ENCODE data around the gene CDADC1.

Gene CDADC1

DNA sequence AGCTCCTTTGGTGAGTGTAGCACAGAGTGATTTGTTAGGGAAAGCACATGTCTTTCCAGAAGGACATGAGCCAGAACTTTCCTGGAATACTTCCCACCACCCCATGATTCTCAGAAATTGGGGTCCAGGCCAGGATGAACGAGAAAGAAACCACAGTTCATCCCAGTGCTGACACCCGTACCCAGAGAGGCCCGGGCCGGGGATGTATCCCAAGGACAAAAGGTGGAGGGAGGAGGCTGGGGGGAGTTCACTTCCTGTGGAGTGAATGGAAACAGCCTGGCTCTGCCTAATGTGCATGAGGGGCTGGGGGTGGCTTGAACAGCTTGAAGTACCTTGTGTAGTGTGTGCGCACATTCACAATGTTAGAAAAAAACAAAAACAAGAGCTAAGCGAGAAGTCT is 47.5 kb downstream of the CDADC1 start:
- TF ChIP-seq CTCF (IDR thresholded peaks at IDR 0.05) = no peak
- Histone ChIP-seq H3K36me3 (peaks cover 82% of the 10 kb centered on the region), H3K9me3 (no peaks in the 10 kb centered on the region), H3K4me3 (ENCODE audit: low read depth in 1 of 2, low read length in 1 of 2) (no peak overlapping the region), H3K4me1 (ENCODE audit: control insufficient read depth in 1 of 2, insufficient read depth in 1 of 2, low read depth in 1 of 2, low read length in 1 of 2) (no peaks in the 10 kb centered on the region), H3K27ac (no peak overlapping the region), H3K27me3 (no peaks in the 10 kb centered on the region)

GRCh38 chr13:49296659-49297058 is 48.9 kb downstream of the CDADC1 start:
- Histone ChIP-seq H3K9me3 (no peaks in the 10 kb centered on the region), H3K4me3 (ENCODE audit: low read depth in 1 of 2, low read length in 1 of 2) (no peak overlapping the region), H3K36me3 (peaks cover 70% of the 10 kb centered on the region), H3K4me1 (ENCODE audit: control insufficient read depth in 1 of 2, insufficient read depth in 1 of 2, low read depth in 1 of 2, low read length in 1 of 2) (peaks cover 6 to 8% of the 10 kb centered on the region in 2 experiments), H3K27ac (no peak overlapping the region), H3K27me3 (no peaks in the 10 kb centered on the region)
- TF ChIP-seq CTCF (IDR thresholded peaks at IDR 0.05) = no peak

- H3K27me3 ChIP-seq = no peaks in the 10 kb centered on the region
- no peaks in the 10 kb centered on the region for H3K9me3 ChIP-seq
- TF ChIP-seq CTCF (IDR thresholded peaks at IDR 0.05) = no peak
- peaks cover 6 to 8% of the 10 kb centered on the region in 2 experiments for H3K4me1 ChIP-seq (ENCODE audit: control insufficient read depth in 1 of 2, insufficient read depth in 1 of 2, low read depth in 1 of 2, low read length in 1 of 2)
- H3K4me3 ChIP-seq (ENCODE audit: low read depth in 1 of 2, low read length in 1 of 2) = no peak overlapping the region
- no peak overlapping the region for H3K27ac ChIP-seq
- peaks cover 63% of the 10 kb centered on the region for H3K36me3 ChIP-seq
Measured at GRCh38 chr13:49297338-49297737, 49.6 kb downstream of the CDADC1 start.

- no peaks in the 10 kb centered on the region for H3K9me3 ChIP-seq
- H3K4me3 ChIP-seq (ENCODE audit: low read depth in 1 of 2, low read length in 1 of 2) = no peak overlapping the region
- TF ChIP-seq CTCF (IDR thresholded peaks at IDR 0.05) = no peak
- no peaks in the 10 kb centered on the region for H3K27me3 ChIP-seq
- no peak overlapping the region for H3K27ac ChIP-seq
- H3K36me3 ChIP-seq = peaks cover 52% of the 10 kb centered on the region
- H3K4me1 ChIP-seq (ENCODE audit: control insufficient read depth in 1 of 2, insufficient read depth in 1 of 2, low read depth in 1 of 2, low read length in 1 of 2) = peaks cover 6 to 8% of the 10 kb centered on the region in 2 experiments
Measured at GRCh38 chr13:49298416-49298815, 50.7 kb downstream of the CDADC1 start.

GRCh38 chr13:49298903-49299605 is 51.3 kb downstream of the CDADC1 start:
- TF ChIP-seq CTCF (IDR thresholded peaks at IDR 0.05) = no peak
- Histone ChIP-seq H3K4me1 (ENCODE audit: control insufficient read depth in 1 of 2, insufficient read depth in 1 of 2, low read depth in 1 of 2, low read length in 1 of 2) (peaks cover 6 to 8% of the 10 kb centered on the region in 2 experiments), H3K27ac (no peak overlapping the region)

More at GRCh38 chr13:49298903-49299605, 51.3 kb downstream of the CDADC1 start:
- H3K4me3 ChIP-seq (ENCODE audit: low read depth in 1 of 2, low read length in 1 of 2) = no peak overlapping the region
- H3K36me3 ChIP-seq = peaks cover 48% of the 10 kb centered on the region
- no peaks in the 10 kb centered on the region for H3K27me3 ChIP-seq
- no peaks in the 10 kb centered on the region for H3K9me3 ChIP-seq

Data from neutrophil (primary cell).